GM23338 (cell line): ENCODE results near the gene CHAT. TPM values are rescaled to one million over a fixed set of nuclear protein-coding genes. Genes with fewer than 3 reads are reported as not detected.

Experiments used
- ATAC-seq: fragments of 200-7000 bp; cut with Tn5 transposase; 3 replicates; pipeline ENCODE4 v1.9.1; 2020
- DNase-seq: peaks from one replicate; pipeline ENCODE4 v3.0.0-alpha.2; 2015; ENCODE audit warnings: low spot score
- H2AFZ ChIP-seq: fragments of 200-600 bp; sonication (generic); 2 replicates; pipeline ENCODE4 v1.8.0; 2016; ENCODE audit warnings: antibody characterized with exemption, mild to moderate bottlenecking, moderate library complexity
- H3F3A ChIP-seq: fragments of 200-600 bp; sonication (generic); replicated peaks from 2 replicates; pipeline ENCODE4 v1.8.0; 2017; ENCODE audit warnings: antibody characterized with exemption, mixed run types, low read depth
- H3K27ac ChIP-seq: fragments of 200-600 bp; sonication (generic); 2 replicates; pipeline ENCODE4 v1.6.1; 2016; ENCODE audit warnings: low read depth
- H3K27me3 ChIP-seq: fragments of 200-600 bp; sonication (generic); 2 replicates; pipeline ENCODE4 v1.8.0; 2016; ENCODE audit warnings: mild to moderate bottlenecking, mixed run types, moderate library complexity; ENCODE audit not compliant: insufficient read depth
- H3K36me3 ChIP-seq: fragments of 200-600 bp; sonication (generic); 2 replicates; pipeline ENCODE4 v1.8.0; 2016; ENCODE audit warnings: mild to moderate bottlenecking; ENCODE audit not compliant: insufficient read depth
- H3K4me1 ChIP-seq: fragments of 200-600 bp; sonication (generic); 2 replicates; pipeline ENCODE4 v1.8.0; 2016; ENCODE audit warnings: mild to moderate bottlenecking, moderate library complexity; ENCODE audit not compliant: insufficient read depth
- H3K4me2 ChIP-seq: fragments of 200-600 bp; sonication (generic); 2 replicates; pipeline ENCODE4 v1.7.1; 2017; ENCODE audit warnings: mixed run types
- H3K4me3 ChIP-seq: fragments of 200-600 bp; sonication (generic); 2 replicates; pipeline ENCODE4 v1.6.1; 2016; ENCODE audit warnings: mixed run types
- H3K79me2 ChIP-seq: fragments of 200-600 bp; sonication (generic); replicated peaks from 2 replicates; pipeline ENCODE4 v1.8.0; 2017; ENCODE audit warnings: mild to moderate bottlenecking; ENCODE audit not compliant: insufficient read depth
- H3K9me2 ChIP-seq: fragments of 200-600 bp; sonication (generic); 2 replicates; pipeline ENCODE4 v1.8.0; 2017; ENCODE audit not compliant: insufficient read depth
- H4K20me1 ChIP-seq: fragments of 200-600 bp; sonication (generic); replicated peaks from 2 replicates; pipeline ENCODE4 v1.8.0; 2017; ENCODE audit warnings: mild to moderate bottlenecking; ENCODE audit not compliant: insufficient read depth
- H3K27ac Mint-ChIP-seq: 2 replicates; pipeline ENCODE4 v1.8.0; 2020; ENCODE audit warnings: inconsistent platforms, mild to moderate bottlenecking, moderate library complexity, mixed read lengths
- H3K27me3 Mint-ChIP-seq: 3 replicates; pipeline ENCODE4 v1.8.0; 2022; ENCODE audit warnings: low read depth, mild to moderate bottlenecking, moderate library complexity, mixed read lengths, inconsistent platforms; ENCODE audit not compliant: insufficient read depth, poor library complexity
- H3K36me3 Mint-ChIP-seq: 3 replicates; pipeline ENCODE4 v1.8.0; 2021; ENCODE audit warnings: low read depth, mild to moderate bottlenecking, inconsistent platforms, moderate library complexity, mixed read lengths
- H3K4me1 Mint-ChIP-seq: 3 replicates; pipeline ENCODE4 v1.8.0; 2020; ENCODE audit warnings: mild to moderate bottlenecking, inconsistent platforms, mixed read lengths
- H3K4me3 Mint-ChIP-seq: 3 replicates; pipeline ENCODE4 v1.8.0; 2021; ENCODE audit warnings: moderate library complexity, mild to moderate bottlenecking, inconsistent platforms, mixed read lengths
- H3K9me3 Mint-ChIP-seq: 3 replicates; pipeline ENCODE4 v1.8.0; 2020; ENCODE audit warnings: moderate library complexity, mild to moderate bottlenecking, inconsistent platforms, mixed read lengths
- CREB1 ChIP-seq: fragments of 250-450 bp; sonication (Bioruptor Pico); IDR thresholded peaks from 2 replicates; pipeline ENCODE4 v1.5.0; 2020; ENCODE audit warnings: low read depth, mild to moderate bottlenecking, moderate library complexity
- EZH2 ChIP-seq: fragments of 200-600 bp; sonication (generic); IDR thresholded peaks from one replicate; pipeline ENCODE4 v1.8.0; 2017; ENCODE audit warnings: antibody characterized with exemption, mild to moderate bottlenecking, low read depth; ENCODE audit not compliant: unreplicated experiment
- JUNB ChIP-seq: IDR thresholded peaks from one replicate; pipeline ENCODE4 v1.6.1; 2016; ENCODE audit warnings: antibody characterized with exemption; ENCODE audit not compliant: unreplicated experiment
- STAT1 ChIP-seq: IDR thresholded peaks from one replicate; pipeline ENCODE4 v1.6.1; 2016; ENCODE audit warnings: antibody characterized with exemption; ENCODE audit not compliant: unreplicated experiment
- ZNF114 ChIP-seq: fragments of 250-450 bp; sonication (Bioruptor Pico); IDR thresholded peaks from 2 replicates; pipeline ENCODE4 v1.5.0; 2020; ENCODE audit warnings: mild to moderate bottlenecking, moderate library complexity
- ZNF331 ChIP-seq: fragments of 250-450 bp; sonication (Bioruptor Pico); IDR thresholded peaks from 2 replicates; pipeline ENCODE4 v1.5.0; 2020; ENCODE audit warnings: low read depth, mild to moderate bottlenecking, moderate library complexity
- ZNF462 ChIP-seq: fragments of 250-450 bp; sonication (Bioruptor Pico); IDR thresholded peaks from 2 replicates; pipeline ENCODE4 v1.5.0; 2020; ENCODE audit warnings: mild to moderate bottlenecking, moderate library complexity
- polyA plus RNA-seq: library from polyadenylated mRNA; unstranded; fragments of >200 nt; fragmentation: Nextera tagmentation; extraction: Ambion mirVana; gene quantifications from 2 replicates; pipeline ENCODE4 v1.2.1, GENCODE V29; 2016
- total RNA-seq: library from RNA; depleted of rRNA; stranded (reverse); fragments of >200 nt; shearing (Covaris generic); gene quantifications from 2 replicates; pipeline ENCODE4 v1.2.3, GENCODE V29; 2014
- TF ChIP-seq, protein P1 (sequence below): IDR thresholded peaks from 2 replicates; pipeline ENCODE4 v1.6.1; 2016; ENCODE audit warnings: antibody characterized with exemption
- TF ChIP-seq, protein P2 (sequence below), 2 experiments: fragments of 200-600 bp in 1 of 2; sonication (generic) in 1 of 2; conservative IDR thresholded peaks; 2 replicates each; pipeline versions ENCODE4 v1.5.1 to v1.6.1; 2016 to 2017; ENCODE audit warnings: antibody characterized with exemption in 2 of 2, low read depth in 2 of 2, mild to moderate bottlenecking in 2 of 2, moderate library complexity in 1 of 2

The CHAT gene
- total and polyA plus RNA-seq, 2 experiments from 2014 or later, result not detected

DNA sequence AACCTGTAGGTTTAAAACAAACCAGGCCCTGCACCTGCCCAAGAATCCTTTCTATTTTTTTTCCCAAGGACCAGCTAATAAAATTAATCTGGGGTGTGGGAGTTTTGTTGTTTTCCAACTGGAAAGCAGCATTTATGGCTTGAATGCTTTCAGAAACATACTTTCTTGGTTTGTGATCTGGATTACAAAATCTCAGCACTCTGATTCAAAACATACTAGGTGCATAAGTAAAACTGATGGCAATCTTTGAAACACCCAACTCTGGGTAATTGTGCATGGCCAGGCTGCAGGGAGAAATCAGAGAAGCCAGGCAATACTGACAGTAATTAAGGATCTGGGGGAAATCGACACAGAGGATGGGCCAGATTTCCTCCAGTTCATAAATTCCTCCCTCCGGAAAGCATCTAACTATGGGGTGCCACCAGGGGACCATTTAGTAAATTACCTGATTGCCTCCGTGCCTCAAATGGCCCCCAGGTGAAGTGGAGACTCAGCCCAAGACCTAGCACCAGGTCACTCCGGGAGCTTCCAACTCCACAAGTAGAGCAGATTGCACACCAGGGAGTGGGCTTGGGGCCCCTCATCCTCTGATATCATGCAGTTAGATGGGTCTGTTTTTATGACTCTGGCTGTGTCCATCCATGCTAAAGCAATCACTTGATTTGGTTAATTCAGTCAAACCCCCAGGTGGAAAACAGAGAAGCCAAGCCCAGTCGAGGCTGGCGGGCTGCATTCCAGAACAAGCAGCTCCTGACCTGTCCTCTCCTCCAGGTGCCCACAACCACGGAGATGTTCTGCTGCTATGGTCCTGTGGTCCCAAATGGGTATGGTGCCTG, 50.4 kb downstream of the CHAT start (continued):
- TF ChIP-seq JUNB, result no peak
- no peak for TF ChIP-seq ZNF331 (CRISPR knock-in tag)
- no peak for TF ChIP-seq ZNF114 (CRISPR knock-in tag)
- TF ChIP-seq CREB1, result no peak
- TF ChIP-seq EZH2, result no peak

DNA sequence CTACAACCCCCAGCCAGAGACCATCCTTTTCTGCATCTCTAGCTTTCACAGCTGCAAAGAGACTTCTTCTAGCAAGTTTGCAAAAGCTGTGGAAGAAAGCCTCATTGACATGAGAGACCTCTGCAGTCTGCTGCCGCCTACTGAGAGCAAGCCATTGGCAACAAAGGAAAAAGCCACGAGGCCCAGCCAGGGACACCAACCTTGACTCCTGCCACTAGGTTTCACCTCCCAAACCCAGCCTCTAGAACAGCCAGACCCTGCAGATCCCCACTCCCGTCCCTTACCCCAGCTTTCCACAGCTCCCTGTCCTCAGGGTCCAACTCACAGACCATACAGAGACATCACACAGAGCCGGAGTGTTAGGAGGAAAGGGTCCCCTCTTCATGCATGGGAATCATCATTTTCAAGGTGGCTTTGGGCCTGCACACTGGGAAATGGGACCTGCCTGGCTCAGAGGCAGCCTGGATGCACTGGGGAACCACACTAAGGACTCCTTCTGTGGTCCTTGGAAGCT, 51.1 kb downstream of the CHAT start:
- Histone ChIP-seq H3K4me2 (no peak overlapping the region), H3K79me2 (no peaks in the 10 kb centered on the region), H3K27ac (no peak overlapping the region), H3K9me2 (no peaks in the 10 kb centered on the region), H3K4me1 (no peaks in the 10 kb centered on the region; the same call in 1 of the 2 replicates), H3K27me3 (peaks cover 9% of the 10 kb centered on the region; the same call in 1 of the 2 replicates), H4K20me1 (no peaks in the 10 kb centered on the region; the same call in 1 of the 2 replicates), H2AFZ (no peak overlapping the region), H3F3A (no peaks in the 10 kb centered on the region), H3K36me3 (no peaks in the 10 kb centered on the region), H3K4me3 (no peak overlapping the region)
- Mint-ChIP-seq H3K27ac (no peak overlapping the region), H3K36me3 (no peaks in the 10 kb centered on the region), H3K9me3 (peaks cover 4% of the 10 kb centered on the region; the same call in 2 of the 3 replicates), H3K4me3 (no peak overlapping the region), H3K27me3 (peaks cover 12% of the 10 kb centered on the region), H3K4me1 (peaks cover 9% of the 10 kb centered on the region)
- no peak for TF ChIP-seq ZNF114 (CRISPR knock-in tag)
- TF ChIP-seq ZNF462 (CRISPR knock-in tag), result no peak
- TF ChIP-seq, protein P1, sequence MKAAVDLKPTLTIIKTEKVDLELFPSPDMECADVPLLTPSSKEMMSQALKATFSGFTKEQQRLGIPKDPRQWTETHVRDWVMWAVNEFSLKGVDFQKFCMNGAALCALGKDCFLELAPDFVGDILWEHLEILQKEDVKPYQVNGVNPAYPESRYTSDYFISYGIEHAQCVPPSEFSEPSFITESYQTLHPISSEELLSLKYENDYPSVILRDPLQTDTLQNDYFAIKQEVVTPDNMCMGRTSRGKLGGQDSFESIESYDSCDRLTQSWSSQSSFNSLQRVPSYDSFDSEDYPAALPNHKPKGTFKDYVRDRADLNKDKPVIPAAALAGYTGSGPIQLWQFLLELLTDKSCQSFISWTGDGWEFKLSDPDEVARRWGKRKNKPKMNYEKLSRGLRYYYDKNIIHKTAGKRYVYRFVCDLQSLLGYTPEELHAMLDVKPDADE, result no peak
- no peak for TF ChIP-seq STAT1
- TF ChIP-seq, protein P2, sequence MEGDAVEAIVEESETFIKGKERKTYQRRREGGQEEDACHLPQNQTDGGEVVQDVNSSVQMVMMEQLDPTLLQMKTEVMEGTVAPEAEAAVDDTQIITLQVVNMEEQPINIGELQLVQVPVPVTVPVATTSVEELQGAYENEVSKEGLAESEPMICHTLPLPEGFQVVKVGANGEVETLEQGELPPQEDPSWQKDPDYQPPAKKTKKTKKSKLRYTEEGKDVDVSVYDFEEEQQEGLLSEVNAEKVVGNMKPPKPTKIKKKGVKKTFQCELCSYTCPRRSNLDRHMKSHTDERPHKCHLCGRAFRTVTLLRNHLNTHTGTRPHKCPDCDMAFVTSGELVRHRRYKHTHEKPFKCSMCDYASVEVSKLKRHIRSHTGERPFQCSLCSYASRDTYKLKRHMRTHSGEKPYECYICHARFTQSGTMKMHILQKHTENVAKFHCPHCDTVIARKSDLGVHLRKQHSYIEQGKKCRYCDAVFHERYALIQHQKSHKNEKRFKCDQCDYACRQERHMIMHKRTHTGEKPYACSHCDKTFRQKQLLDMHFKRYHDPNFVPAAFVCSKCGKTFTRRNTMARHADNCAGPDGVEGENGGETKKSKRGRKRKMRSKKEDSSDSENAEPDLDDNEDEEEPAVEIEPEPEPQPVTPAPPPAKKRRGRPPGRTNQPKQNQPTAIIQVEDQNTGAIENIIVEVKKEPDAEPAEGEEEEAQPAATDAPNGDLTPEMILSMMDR (conservative IDR thresholded peaks at IDR 0.05; ENCODE audit: low read depth in 2 of 2), result no peak
- no peak for ATAC-seq
- DNase-seq, result no peak
